ENCODE measurements around the gene ZGPAT.
"Not testable (repeated sequence)": the region's sequence is repeated elsewhere in the genome, so short reads cannot be mapped to it uniquely, and the experiment has no call there.

The ZGPAT gene

DNA sequence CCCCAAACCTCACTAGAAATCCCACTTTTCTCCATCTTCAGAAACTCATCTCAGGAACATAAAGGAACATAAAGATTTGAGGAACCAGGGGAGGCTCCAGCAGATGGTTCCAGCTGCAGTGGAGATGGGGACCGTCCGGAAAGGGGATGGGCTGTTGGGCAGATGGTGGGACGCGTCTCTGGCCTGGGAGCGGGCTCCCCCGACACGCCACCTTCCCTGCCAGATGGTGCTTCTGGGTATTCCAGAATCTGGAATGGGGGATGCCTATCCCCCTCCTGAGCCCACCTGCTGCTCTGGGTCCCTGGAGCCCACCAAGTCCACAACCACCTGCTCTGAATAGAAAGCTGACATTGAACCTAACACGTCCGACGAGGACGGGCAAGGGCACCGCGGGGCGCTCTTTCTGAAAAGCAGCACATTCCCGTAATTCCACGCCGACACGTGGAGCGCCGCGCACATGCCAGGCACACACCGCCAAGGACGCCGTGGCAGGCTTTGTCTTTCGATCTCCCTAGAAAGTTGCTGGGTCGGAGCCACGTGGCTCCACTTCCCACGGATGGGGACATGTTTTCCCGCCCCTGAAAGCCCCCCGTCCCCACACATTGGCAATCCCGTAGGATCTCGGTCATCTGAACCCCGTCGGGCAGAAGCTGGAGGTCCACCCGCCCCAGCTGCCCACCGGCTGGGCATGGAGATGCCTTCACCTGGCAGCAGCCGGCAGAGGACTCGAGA is 59.0 kb downstream of the ZGPAT start:
- DNase-seq (ENCODE audit: low read depth), result no peak

DNA sequence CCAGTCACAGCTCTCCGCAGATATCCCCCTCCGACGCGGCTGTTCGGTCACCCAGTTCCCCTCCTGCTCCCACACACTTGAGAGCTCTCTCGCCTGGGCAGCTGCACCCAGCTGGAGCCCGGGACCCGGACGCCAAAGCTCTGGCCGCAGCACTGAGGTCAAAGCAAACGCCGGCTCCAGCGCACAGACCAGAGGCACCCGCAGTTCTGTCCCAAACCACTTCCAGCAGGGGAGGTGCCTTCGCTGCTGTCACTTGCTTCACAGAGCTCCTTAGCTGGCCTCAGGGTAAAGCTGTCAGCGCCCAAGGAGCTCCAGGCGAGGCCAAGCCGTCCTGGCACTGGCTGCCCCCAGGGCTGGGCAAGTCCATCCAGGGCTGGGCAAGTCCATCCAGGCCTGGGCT is 59.6 kb downstream of the ZGPAT start:
- DNase-seq (ENCODE audit: low read depth), result no peak

DNA sequence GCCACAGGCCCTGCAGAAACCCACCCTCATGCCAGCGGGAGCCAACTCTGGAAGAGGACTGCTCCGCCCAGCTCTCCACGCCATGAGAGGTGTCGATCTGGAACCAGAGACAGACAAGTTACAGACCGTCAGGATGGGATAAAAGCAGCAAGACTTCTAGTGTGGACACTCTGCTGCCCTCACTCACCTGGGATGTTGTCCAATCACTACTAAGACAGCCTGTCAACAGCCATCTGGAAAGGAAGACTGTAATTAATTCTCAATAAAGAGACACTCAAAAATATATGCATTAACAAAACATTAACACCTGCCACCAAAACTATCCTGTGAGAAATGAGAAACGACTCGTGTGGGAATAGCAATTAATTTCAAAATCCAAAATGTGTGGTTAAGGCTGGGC is 60.0 kb downstream of the ZGPAT start:
- DNase-seq (ENCODE audit: low read depth), result no peak

DNA sequence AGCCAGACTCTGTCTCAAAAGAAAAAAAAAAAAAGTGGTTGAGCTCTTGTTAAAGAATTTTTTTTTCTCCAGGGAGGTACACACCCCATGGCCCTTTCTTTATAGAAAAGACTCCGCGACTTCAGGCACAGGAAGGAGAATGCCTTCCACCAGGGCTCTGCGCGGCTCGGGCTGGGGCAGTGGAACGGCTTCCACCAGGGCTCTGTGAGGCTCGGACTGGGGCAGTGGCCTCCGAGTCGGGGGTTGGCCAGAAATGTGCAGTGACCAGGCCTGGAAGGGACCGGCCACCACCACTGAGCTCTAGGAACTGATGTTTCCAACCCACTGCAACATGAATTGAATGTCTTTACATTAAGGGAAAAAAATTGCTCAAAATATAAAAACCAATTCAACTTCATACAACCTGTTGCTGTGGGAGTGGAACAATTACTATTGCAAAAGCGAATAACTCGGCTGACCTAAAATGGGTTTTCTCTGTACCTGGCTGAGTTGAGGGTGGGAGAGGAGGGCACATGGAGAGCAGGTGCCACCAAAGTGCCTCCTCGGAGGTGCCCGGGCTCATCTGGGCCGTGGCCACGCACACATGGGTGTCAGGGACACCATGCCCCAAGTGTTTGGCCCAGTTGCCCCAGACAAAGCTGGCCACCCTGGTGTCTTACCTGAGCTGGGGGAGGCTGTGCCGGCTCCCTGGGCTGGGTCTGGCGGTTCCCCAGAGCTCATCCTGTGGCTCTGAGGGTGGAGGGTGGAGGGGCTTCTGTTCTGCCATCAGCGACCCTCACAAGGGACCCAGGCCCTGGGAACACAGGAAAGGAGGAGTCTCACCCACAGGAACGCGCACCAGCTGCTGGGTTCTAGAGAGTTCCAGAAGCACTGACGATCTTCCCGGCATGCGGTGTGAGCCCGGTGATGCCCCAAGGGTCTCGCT is 61.0 kb downstream of the ZGPAT start:
- DNase-seq (ENCODE audit: low read depth), result no peak

DNA sequence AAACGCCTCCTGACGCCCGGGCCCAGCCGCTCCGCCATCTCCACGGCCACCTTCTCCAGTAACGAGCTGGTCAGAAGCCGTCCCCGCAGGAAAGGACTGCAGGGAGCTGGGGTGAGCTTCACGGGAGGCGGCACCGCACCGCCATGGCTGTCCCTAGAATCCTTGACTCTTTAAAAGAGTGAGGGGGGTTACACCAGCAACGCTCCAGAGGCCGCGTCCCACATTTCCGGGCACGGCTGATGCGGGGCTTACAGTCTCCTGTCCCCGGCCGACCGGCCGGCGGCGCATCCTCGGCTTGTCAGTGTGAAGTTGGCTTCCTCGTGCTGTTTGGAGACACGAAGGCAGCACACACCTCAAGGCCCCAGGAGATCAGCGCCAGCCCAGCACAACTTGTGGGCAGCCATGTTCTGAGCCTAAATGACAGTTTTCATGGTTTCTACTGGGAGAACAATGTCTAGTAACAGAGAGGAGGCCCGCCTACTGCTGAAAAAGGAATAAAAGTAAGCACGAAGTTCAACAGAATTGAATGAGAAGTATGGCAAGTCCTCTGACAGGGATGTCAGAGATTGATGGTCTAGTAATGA is 62.1 kb downstream of the ZGPAT start:
- no peak for DNase-seq (ENCODE audit: low read depth)

DNA sequence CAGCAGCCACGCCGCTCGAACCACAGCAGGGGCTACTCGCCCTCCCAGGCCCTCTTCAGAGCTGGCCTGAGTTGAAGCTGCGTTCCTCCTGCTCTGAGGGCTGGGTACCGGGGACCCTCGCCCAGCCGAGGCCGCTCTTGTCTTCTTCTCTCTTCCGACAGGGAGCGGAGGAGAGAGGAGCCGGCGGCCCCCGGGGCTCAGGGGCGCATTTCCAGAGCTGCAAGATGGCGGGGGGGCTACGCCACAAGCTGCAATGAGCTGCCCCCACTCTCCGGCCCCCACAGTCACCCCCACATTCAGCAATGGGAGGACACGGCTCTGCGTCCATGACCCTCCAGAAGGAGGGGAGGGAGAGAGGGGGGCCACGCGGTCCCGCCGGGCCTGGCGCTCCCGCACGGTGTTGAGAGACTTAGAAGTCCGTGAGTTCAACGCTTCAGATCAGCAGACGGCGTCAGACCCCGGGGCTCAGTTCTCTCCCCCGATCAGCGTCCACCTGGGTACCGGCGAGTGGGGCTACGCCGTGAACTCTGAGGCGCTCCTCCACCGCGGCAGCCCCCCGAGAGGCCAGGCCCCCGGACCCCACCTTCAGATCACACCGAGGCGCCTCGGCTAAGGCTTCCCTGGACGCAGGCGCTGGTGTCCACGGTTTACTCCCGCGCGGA is 63.3 kb downstream of the ZGPAT start:
- no peak for DNase-seq (ENCODE audit: low read depth)

DNA sequence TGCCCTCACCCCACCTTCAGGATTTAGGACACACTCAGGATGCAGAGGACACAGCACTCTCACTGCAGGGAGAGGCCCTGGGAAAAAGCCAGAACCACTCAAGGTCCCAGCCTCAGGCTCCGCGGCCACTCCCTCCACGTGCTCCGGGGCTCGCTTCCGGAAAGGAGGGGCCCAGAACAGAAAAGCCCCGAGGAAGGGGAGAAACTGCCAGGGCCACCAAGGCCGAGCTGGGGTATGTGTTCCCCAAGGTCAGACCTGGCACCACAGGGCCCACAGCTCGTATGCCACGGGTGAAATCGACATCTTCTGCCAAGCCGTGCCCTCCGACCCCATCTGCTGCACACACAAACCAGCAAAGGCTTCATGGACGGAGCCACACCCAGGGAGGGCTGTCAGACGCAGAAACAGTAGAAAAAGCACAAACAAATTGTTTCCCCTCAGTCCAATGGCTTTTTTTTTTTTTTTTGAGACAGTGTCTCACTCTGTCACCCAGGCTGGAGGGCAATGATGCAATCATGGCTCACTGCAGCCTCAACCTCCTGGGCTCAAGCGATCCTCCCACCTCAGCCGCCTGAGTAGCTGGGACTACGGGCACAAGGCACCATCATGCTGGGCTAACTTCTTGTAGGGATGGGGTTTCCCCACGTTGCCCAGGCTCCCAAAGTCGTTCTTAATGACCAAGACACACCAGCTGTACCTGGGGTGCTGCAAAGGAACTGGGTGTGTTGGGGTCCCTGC is 65.1 kb downstream of the ZGPAT start:
- no peak for DNase-seq (ENCODE audit: low read depth)

DNA sequence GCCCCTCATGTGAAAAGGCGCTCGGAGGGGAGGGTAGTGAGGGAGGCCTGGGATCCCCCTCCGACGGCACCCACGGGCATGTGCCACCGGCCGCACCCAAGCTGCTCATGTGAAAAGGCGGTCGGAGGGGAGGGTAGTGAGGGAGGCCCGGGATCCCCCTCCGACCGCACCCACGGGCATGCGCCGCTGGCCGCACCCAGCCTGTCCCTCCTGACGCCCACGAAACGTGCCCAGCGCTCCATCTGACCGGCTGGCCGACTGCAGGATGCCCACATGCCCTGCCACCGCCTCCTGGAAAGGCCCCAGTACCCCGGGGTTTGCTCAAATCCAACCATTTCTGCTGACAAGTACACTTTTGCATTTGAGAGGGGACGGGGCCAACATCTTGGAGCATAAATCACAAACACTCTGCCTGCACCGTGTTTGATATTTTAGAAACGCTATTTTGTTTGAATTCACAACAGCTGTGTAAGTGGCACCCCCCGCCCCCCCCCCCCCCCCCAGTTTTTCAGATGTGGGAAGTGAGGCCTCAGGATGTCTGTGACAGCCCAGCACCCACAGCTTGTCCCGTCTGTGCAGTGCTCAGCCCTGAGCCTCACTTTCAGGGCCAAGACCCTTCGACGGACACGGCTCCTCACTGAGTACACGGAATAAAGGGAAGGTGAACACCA is 65.9 kb downstream of the ZGPAT start:
- DNase-seq (ENCODE audit: low read depth), result no peak

DNA sequence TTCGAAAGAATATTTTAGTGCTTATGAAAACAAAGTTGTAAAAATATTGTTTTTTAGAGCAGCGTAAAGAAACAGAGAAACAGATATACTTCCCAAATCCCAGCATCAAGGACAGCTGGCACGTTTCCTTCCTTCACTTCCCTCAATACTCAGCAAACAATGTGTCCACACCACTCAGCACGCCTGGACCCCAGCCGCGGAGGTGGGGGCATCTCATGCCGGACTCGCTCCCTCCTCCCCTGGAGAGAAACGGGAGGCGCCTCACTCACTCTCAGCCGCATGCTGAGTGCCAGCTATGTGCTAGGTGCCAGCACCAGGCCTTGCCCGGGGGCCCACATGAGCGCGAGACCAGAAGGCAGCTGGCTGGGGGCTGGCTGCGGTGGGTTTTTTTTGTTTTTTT is 66.5 kb downstream of the ZGPAT start:
- no peak for DNase-seq (ENCODE audit: low read depth)

DNA sequence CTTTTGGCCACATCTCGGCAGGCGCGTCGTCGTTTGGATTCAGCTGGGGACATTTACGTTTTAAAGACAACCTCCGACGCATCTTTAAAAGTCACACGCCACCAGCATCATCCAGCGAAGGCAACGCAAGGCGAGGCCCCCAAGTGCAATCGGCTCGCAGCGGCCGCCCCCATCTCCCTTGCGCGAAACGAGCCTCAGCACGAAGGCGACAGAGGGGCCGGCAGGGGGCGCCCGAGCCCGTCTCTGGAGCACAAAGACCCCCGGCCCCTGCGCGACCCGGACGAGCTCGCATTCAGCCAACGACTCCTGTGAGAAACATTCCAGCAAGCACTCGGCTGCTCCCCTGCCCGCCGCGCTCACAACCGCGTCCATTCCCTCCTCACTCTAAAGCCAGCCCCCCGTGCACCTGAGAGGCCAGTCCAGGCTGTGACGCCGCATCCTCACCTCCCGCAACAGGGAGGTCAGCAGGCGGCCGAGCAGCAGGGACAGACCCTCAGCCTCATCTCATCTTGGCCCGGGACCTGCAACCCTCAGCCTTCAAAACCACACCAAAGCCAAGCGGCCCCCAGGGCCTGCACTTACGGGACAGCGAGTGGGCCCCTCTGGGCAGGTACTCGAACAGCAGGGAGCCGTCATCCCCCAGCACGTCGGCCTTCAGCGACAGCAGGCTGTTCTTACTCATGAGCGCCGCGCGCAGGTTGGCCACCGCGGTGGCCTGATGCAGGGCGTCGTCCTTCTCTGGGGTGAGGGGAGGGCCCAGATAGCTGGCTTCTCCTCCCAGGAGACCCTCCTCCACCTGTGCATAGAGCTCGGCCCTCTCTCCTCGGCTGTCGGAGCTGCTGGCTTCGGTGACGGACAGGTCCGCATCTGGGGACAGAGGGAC is 67.5 kb downstream of the ZGPAT start:
- no peak for DNase-seq (ENCODE audit: low read depth)

DNA sequence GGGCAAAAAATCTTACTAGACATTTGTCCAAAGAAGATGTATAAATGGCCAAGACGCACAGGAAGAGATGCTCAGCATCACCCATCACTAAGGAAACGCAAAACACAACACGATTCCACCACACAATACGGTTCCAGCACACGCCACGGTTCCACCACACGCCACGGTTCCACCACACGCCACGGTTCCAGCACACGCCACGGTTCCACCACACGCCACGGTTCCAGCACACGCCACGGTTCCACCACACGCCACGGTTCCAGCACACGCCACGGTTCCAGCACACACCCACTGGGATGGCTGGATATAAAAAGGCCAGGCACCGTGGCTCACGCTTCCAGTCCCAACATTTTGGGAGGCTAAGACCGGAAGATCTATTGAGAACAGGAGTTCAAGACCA is 69.0 kb downstream of the ZGPAT start:
- not testable (repeated sequence) for DNase-seq (ENCODE audit: low read depth)

DNA sequence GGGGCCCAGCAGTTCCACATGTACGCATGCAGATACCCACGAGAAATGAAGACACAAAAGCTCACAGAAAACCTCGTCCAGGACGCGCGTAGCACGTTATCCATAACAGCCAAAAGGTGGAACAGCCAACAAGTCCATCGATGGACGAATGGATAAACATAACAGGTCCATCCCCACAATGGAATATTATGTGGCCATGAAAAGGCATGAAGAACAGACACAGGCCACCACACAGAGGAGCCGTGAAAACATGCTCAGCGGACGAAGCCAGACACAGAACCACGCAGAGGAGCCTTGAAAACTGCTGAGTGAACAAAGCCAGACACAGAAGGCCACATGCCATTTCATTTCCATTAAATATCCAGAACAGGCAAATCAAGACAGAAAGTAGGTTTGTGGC is 69.8 kb downstream of the ZGPAT start:
- no peak for DNase-seq (ENCODE audit: low read depth)

DNA sequence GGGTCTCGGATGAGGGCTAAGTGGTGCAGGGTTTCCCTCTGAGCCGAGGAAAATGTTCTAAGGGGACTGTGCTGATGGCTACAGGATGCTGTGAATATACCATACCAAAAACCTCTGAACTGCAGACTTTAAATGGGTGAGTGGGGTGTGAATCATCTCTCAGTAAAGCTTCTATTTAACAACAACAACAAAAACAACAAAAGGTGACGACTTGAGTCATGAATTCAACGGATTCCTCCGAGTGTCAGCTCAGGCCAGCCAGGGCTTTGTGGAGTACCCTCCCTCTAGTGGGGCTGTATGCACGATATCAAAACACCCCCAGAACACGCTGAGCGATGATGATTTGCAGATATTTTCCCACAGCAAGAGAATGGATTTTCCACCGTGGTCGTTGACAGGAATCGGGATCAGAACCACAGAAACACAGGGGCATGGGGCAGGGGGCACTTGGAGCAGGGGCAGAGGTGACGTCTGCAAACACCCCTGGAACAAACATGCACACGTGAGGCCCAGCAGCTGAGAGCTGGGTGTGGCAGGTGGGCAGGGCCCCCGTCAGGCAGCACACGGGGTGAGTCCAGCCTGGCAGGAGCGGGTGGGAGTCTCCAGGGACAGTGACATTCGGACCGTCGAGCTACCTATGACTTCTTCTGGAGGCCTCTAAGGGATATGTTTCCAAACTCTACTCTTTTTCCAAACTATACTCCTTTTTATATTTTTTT is 70.4 kb downstream of the ZGPAT start:
- no peak for DNase-seq (ENCODE audit: low read depth)

DNA sequence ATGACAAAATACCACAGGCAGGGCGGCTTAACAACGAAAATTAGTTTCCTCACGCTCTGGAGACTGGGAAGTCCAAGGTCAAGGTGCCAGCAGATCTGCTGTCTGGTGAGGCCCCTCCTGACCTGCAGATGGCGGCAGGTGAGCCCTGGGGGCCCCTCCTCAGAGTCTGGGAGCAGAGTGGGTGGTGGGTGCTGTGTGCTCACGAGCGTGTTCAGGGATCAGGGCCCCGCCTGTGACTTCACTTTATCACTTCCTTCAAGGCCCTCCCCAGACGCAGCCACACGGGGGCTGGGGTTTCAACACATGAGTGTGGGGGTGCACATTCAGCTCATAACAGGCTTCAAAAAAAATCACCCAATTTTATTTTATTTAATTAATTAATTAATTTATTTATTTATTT is 71.0 kb downstream of the ZGPAT start:
- no peak for DNase-seq (ENCODE audit: low read depth)

DNA sequence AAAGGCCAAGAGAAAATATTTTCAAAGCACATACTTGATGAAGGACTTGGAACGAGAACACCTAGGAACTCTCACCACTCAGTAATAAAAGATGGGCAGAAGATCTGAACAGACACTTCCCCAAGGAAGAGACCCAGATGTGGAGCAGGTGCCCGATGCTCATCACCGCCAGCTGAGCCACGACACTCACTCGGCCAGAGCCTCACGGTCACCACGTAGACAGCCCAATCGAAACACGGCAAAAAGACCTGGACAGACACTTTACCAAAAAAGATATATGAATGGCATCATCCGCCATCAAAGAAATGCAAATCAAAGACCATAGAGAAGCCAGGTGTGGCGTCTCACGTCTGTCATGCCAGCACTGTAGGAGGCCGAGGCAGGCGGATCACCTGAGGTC is 73.3 kb downstream of the ZGPAT start:
- DNase-seq (ENCODE audit: low read depth), result no peak

DNA sequence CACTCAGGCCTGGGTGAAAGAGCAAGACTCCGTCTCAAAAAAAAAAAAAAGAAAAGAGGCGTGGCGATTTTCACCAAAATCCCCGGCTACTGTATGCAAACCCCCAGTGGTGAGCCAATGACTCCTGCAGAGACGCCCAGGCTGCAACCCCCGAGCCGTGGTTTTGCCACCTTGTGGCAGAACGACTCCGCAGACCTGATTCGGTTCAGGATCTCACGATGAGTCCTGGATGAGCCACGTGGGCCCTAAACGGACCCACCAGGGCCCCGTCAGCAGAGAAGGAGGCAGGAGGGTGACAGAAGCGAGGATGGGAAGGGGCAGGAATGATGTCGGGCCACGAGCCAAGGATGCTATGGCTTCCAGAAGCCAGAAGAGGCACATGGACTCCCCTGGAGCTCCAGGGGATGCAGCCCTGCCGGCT is 74.2 kb downstream of the ZGPAT start:
- DNase-seq (ENCODE audit: low read depth), result no peak

DNA sequence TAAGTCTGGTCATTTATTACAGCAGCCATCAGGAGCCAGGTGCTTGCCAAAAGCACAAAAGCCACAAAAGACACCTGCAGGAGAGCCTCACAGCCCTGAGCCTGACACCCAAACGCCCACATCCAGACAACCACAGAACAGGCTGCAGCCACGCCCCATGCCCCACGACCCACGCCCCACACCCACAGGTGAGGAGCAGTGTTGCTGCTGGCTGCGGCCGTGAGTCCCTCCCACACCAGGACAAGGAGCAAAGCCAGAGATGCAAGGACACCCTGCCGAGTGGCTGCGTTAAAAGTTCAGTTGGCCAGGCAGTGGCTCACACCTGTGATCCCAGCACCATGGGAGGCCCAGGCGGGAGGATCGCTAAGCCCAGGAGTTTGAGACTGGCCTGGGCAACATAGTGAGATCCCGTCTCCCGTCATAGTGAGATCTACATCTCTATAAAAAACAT is 74.7 kb downstream of the ZGPAT start:
- no peak for DNase-seq (ENCODE audit: low read depth)

DNA sequence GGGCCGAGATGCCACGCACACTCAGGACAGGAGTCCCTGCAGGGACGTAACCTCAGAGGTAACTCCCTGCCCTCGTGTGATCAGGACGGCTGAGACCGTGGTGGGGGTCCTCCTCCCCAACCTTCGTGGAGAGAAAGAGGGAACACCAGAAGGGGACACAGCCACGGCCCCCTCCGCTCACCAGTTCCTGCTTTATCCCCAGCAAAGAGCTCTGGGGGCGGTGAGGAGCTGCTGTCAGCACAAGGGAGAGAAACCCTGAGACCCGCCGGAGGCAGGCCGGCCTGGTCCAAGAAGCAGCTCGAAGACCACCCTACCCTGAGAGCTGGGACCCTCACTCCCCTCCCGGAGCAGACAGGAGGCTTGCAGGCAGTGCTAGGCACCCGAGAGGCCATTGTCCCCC is 76.1 kb downstream of the ZGPAT start:
- no peak for DNase-seq (ENCODE audit: low read depth)

DNA sequence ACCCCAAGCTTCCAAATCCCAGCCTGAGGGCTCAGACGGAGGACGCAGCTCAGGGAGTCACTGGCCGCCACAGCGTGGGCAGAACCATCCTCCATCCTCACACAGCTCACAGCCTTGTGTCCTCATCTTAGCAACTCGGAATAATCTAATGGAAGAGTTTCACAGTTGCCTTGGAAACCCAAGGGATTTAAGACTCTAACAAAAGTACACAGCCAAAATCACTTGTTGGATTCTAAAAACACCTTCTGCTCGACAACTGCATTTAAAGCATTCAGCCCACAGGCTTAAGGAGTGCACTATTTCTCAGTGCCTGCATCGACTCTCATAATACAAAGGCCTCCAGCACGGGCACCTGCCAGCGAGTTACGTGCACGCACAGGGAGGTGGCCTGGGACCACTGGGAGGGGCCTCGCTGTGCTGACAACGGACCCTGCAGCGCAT is 77.9 kb downstream of the ZGPAT start:
- DNase-seq (ENCODE audit: low read depth), result no peak
